T-helper 1 cell treated with Interleukin-12 subunit alpha and Interleukin-12 subunit beta and Interleukin-4 antibody, amounts not matched to agents 30 μg/mL and 1 μg/mL, for 36 hours (primary cell): ENCODE results near the gene SLC25A30.
"Not testable (repeated sequence)": the region's sequence is repeated elsewhere in the genome, so short reads cannot be mapped to it uniquely, and the experiment has no call there.

Experiments
- H3K27ac Mint-ChIP-seq: one replicate; pipeline ENCODE4 v1.8.0; 2021; ENCODE audit warnings: mild to moderate bottlenecking, mixed read lengths
- H3K27me3 Mint-ChIP-seq: one replicate; pipeline ENCODE4 v1.8.0; 2021; ENCODE audit warnings: low read depth, mixed read lengths
- H3K36me3 Mint-ChIP-seq: one replicate; pipeline ENCODE4 v1.8.0; 2021; ENCODE audit warnings: low read depth, mixed read lengths
- H3K4me1 Mint-ChIP-seq: one replicate; pipeline ENCODE4 v1.8.0; 2021; ENCODE audit warnings: low read depth, mixed read lengths
- H3K4me3 Mint-ChIP-seq: one replicate; pipeline ENCODE4 v1.8.0; 2021; ENCODE audit warnings: mild to moderate bottlenecking, moderate library complexity, mixed read lengths
- H3K9me3 Mint-ChIP-seq: one replicate; pipeline ENCODE4 v1.8.0; 2021; ENCODE audit warnings: mixed read lengths

SLC25A30 gene

GRCh38 chr13:45349438-45349837 is 68.7 kb downstream of the SLC25A30 start:
- Mint-ChIP-seq H3K4me3 (no peak overlapping the region), H3K27ac (no peak overlapping the region), H3K4me1 (peaks cover 10% of the 10 kb centered on the region), H3K27me3 (no peaks in the 10 kb centered on the region), H3K36me3 (peaks cover 30% of the 10 kb centered on the region), H3K9me3 (no peaks in the 10 kb centered on the region)

DNA sequence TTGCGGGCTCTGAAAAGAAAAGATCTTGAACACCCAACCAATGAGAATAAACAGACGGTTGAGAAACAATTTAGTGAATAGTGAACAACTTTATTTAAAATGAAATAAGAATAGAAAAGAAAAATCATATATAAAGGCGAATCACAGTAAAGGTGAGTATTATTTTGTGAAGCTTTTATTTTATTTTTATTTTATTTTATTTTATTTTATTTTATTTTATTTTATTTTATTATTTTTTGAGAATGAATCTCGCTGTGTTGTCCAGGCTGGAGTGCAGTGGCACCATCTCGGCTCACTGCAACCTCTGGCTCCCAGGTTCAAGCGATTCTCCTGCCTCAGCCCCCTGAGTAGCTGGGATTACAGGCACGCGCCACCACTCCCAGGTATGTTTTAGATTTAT is 74.1 kb downstream of the SLC25A30 start:
- Mint-ChIP-seq H3K4me1 (peaks cover 22% of the 10 kb centered on the region), H3K36me3 (peaks cover 31% of the 10 kb centered on the region)
- H3K27me3 Mint-ChIP-seq, H3K4me3 Mint-ChIP-seq, H3K27ac Mint-ChIP-seq, H3K9me3 Mint-ChIP-seq: not testable (repeated sequence)
